ENCODE results near the gene RHBDD1. TPM values are rescaled to one million over a fixed set of nuclear protein-coding genes. Genes with fewer than 3 reads are reported as not detected.
"Not testable (repeated sequence)": the region's sequence is repeated elsewhere in the genome, so short reads cannot be mapped to it uniquely, and the experiment has no call there.

RHBDD1 gene
- polyA plus RNA-seq, 4 donors, result 26.1 to 30.0 (median 28.2) TPM

- no peak for DNase-seq (ENCODE audit: low read depth in 4 of 4, low spot score in 2 of 4)
These were observed 3.3 kb downstream of the RHBDD1 start for GRCh38 chr2:226839161-226839560.

- no peak for DNase-seq (ENCODE audit: low read depth in 4 of 4, low spot score in 2 of 4)
These were observed 4.1 kb downstream of the RHBDD1 start for GRCh38 chr2:226839951-226840350.

GRCh38 chr2:226843001-226843400 is 7.1 kb downstream of the RHBDD1 start:
- DNase-seq (ENCODE audit: low read depth in 4 of 4, low spot score in 2 of 4), result not testable (repeated sequence)

- no peak for DNase-seq (ENCODE audit: low read depth in 4 of 4, low spot score in 2 of 4)
These were observed 9.7 kb downstream of the RHBDD1 start for GRCh38 chr2:226845386-226846116.

- no peak for DNase-seq (ENCODE audit: low read depth in 4 of 4, low spot score in 2 of 4)
These were observed 11.2 kb downstream of the RHBDD1 start for GRCh38 chr2:226847090-226847489.

GRCh38 chr2:226847511-226847910 is 11.7 kb downstream of the RHBDD1 start:
- no peak for DNase-seq (ENCODE audit: low read depth in 4 of 4, low spot score in 2 of 4)

GRCh38 chr2:226849349-226849748 is 13.5 kb downstream of the RHBDD1 start:
- DNase-seq (ENCODE audit: low read depth in 4 of 4, low spot score in 2 of 4), result no peak

GRCh38 chr2:226850024-226850423 is 14.2 kb downstream of the RHBDD1 start:
- no peak for DNase-seq (ENCODE audit: low read depth in 4 of 4, low spot score in 2 of 4)

GRCh38 chr2:226855787-226856186 is 19.9 kb downstream of the RHBDD1 start:
- DNase-seq (ENCODE audit: low read depth in 4 of 4, low spot score in 2 of 4), result no peak

GRCh38 chr2:226860087-226860486 is 24.2 kb downstream of the RHBDD1 start:
- DNase-seq (ENCODE audit: low read depth in 4 of 4, low spot score in 2 of 4), result no peak

- DNase-seq (ENCODE audit: low read depth in 4 of 4, low spot score in 2 of 4), result no peak
These were observed 26.8 kb downstream of the RHBDD1 start for GRCh38 chr2:226862623-226863022.

GRCh38 chr2:226865273-226865672 is 29.4 kb downstream of the RHBDD1 start:
- DNase-seq (ENCODE audit: low read depth in 4 of 4, low spot score in 2 of 4), result no peak

GRCh38 chr2:226865710-226866109 is 29.9 kb downstream of the RHBDD1 start:
- no peak for DNase-seq (ENCODE audit: low read depth in 4 of 4, low spot score in 2 of 4)

GRCh38 chr2:226868331-226869162 is 32.7 kb downstream of the RHBDD1 start:
- DNase-seq (ENCODE audit: low read depth in 4 of 4, low spot score in 2 of 4), result no peak

GRCh38 chr2:226869371-226869770 is 33.5 kb downstream of the RHBDD1 start:
- DNase-seq (ENCODE audit: low read depth in 4 of 4, low spot score in 2 of 4), result no peak

- no peak for DNase-seq (ENCODE audit: low read depth in 4 of 4, low spot score in 2 of 4)
These were observed 37.3 kb downstream of the RHBDD1 start for GRCh38 chr2:226873051-226873620.

- DNase-seq (ENCODE audit: low read depth in 4 of 4, low spot score in 2 of 4), result no peak
These were observed 38.0 kb downstream of the RHBDD1 start for GRCh38 chr2:226873826-226874225.

- DNase-seq (ENCODE audit: low read depth in 4 of 4, low spot score in 2 of 4), result no peak
These were observed 38.9 kb downstream of the RHBDD1 start for GRCh38 chr2:226874749-226875148.

GRCh38 chr2:226875438-226876225 is 39.8 kb downstream of the RHBDD1 start:
- no peak for DNase-seq (ENCODE audit: low read depth in 4 of 4, low spot score in 2 of 4)

- no peak for DNase-seq (ENCODE audit: low read depth in 4 of 4, low spot score in 2 of 4)
These were observed 41.6 kb downstream of the RHBDD1 start for GRCh38 chr2:226877491-226877890.

- no peak for DNase-seq (ENCODE audit: low read depth in 4 of 4, low spot score in 2 of 4)
These were observed 45.4 kb downstream of the RHBDD1 start for GRCh38 chr2:226881287-226881686.
